EL (cell line): ENCODE data around the gene EMC1.
"Not testable (repeated sequence)": the region's sequence is repeated elsewhere in the genome, so short reads cannot be mapped to it uniquely, and the experiment has no call there.

ENCODE experiments used
- DNase-seq: peaks from one replicate; pipeline ENCODE4 v3.0.0-alpha.2; 2016

Gene EMC1

GRCh38 chr1:19186001-19186400, 65.3 kb downstream of the EMC1 start:
- no peak for DNase-seq

GRCh38 chr1:19182223-19182622, 69.1 kb downstream of the EMC1 start:
- DNase-seq: no peak

DNA sequence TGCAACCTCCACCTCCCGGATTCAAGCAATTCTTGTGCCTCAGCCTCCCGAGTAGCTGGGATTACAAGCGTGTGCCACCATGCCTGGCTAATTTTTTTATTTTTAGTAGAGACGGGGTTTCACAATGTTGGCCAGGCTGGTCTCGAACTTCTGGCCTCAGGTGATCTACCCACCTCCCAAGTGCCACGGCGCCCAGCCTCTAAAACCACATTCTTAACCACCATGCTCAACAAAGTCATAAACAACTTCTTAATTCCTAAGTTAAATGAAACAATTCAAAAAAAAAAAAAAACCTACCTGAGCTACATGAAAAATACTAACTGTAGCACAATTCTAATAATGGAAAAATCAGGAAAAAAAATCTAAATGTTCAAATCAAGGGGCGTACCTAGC, 71.1 kb downstream of the EMC1 start:
- not testable (repeated sequence) for DNase-seq

GRCh38 chr1:19179597-19180264, 71.6 kb downstream of the EMC1 start:
- DNase-seq: no peak

DNA sequence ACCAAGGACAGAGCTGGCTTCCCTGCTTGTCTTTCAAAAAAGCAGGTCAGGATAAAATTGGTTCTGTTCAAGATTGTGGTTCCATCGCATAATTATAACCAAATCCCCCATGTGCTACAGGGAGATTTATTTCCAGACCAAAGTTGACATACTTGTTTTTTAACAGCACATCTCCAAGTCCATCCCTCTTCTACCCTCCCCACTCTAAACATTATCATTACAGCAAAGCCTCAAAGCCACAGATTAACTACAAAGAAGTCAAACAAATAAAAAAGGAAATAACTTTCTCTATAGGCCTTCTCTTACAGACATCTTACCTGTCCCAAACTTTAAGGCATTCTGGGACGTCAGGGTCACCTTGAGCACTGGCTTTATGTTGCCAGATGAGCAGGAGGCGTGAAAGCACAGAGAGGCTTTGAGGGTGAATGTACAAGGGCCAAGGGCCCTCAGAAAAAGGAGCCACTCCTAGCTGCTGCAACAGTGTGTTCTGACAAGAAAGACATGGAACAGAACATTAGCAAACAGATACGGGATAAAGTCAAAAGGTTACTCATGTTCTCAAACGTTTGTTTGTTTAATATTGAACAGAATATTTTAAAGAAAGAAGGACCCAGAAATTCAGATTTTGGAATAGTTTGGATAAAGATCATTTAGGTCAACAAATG, 72.5 kb downstream of the EMC1 start:
- no peak for DNase-seq

DNA sequence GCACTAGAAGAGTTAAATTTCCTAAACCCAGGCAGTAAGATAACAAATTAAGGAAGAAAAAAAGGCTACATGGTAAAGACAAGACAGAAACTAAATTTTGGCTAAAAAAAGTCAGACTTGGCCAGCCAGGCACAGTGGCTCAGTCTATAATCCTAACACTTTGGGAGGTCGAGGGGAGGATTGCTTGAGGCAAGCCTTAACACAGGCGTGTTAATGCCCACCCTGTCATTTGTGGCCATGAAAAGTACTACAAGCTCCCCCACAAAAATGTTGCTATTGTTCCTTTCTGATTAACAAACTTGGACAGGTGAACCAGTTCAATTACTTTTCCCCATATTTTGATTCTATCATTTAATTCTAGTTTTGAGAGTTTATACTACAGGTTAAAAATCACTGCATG, 73.5 kb downstream of the EMC1 start:
- no peak for DNase-seq

DNA sequence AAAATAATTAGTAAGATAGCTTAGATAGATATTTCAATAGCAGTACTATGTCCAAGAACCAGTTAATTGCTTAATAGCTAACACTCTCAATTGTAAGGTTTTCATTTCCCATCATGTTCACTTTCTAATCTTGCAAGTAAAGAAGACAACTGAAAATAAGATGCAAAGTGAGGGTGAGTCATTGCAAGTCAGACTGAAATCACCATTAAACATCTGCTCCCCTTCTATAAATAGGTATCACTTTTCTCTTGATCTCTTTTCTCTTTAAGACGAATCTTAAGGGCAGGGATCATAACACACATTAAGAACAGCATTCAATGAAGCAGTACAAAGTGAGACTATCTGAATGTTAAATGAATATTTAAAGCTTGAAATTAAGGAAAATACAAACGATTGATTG, 81.7 kb downstream of the EMC1 start:
- peak; percentile 24 for DNase-seq

- DNase-seq: no peak
Measured at GRCh38 chr1:19167140-19167539, 84.2 kb downstream of the EMC1 start.

DNA sequence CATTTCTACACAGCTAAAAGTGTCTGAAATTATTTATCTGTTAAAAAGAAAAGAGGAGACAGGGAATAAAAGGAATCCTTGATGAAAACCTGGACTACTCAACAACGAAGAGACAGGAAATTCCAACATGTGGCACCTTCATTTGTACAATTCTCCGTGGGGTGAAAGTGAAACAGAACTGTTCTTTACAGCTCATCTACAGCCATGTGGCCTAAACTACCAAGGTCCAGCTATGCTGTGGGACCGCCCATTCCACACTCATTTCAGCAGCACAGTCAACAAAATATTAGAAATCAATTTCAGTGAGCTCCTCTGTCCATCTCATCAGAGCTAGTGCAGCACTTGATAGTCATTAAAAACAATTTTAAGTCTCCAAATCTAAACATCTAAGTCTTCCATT, 85.3 kb downstream of the EMC1 start:
- peak; percentile 33 for DNase-seq
